ENCODE data around the gene NPC1.
"Not testable (repeated sequence)": the region's sequence is repeated elsewhere in the genome, so short reads cannot be mapped to it uniquely, and the experiment has no call there.

The NPC1 gene

GRCh38 chr18:23580677-23581367 is 5.5 kb downstream of the NPC1 start:
- H3K79me2 ChIP-seq (ENCODE audit: control insufficient read depth, low read length): peaks cover 73% of the 10 kb centered on the region
- no peak overlapping the region for H3K4me2 ChIP-seq (ENCODE audit: low read length)
- H3K4me3 ChIP-seq (ENCODE audit: low read length): no peak overlapping the region
- H3F3A ChIP-seq (ENCODE audit: control insufficient read depth, insufficient read depth): no peaks in the 10 kb centered on the region
- H3K4me1 ChIP-seq (ENCODE audit: control insufficient read depth, low read length): peaks cover 27% of the 10 kb centered on the region
- no peak overlapping the region for H3K27ac ChIP-seq (ENCODE audit: low read depth, low read length)
- TF ChIP-seq, protein P1, sequence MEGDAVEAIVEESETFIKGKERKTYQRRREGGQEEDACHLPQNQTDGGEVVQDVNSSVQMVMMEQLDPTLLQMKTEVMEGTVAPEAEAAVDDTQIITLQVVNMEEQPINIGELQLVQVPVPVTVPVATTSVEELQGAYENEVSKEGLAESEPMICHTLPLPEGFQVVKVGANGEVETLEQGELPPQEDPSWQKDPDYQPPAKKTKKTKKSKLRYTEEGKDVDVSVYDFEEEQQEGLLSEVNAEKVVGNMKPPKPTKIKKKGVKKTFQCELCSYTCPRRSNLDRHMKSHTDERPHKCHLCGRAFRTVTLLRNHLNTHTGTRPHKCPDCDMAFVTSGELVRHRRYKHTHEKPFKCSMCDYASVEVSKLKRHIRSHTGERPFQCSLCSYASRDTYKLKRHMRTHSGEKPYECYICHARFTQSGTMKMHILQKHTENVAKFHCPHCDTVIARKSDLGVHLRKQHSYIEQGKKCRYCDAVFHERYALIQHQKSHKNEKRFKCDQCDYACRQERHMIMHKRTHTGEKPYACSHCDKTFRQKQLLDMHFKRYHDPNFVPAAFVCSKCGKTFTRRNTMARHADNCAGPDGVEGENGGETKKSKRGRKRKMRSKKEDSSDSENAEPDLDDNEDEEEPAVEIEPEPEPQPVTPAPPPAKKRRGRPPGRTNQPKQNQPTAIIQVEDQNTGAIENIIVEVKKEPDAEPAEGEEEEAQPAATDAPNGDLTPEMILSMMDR (IDR thresholded peaks at IDR 0.05; ENCODE audit: low read depth, low read length, poor library complexity, severe bottlenecking): no peak
- TF ChIP-seq EZH2phosphoT487 (IDR thresholded peaks at IDR 0.05; ENCODE audit: borderline replicate concordance, low read length): no peak
- H3K9me2 ChIP-seq (replicated peaks; ENCODE audit: control insufficient read depth, low read length): no peaks in the 10 kb centered on the region
- peaks cover 18% of the 10 kb centered on the region for H3K36me3 ChIP-seq (ENCODE audit: control insufficient read depth, low read length)
- H4K20me1 ChIP-seq (ENCODE audit: control insufficient read depth, insufficient read depth, low read depth, low read length): no peaks in the 10 kb centered on the region; the same call in 1 of the 2 replicates
- no peaks in the 10 kb centered on the region for H3K9me3 ChIP-seq (ENCODE audit: control insufficient read depth, insufficient read depth, low read length)
- no peaks in the 10 kb centered on the region for H3K27me3 ChIP-seq (ENCODE audit: control insufficient read depth, low read length)

GRCh38 chr18:23578891-23579653 is 7.2 kb downstream of the NPC1 start:
- Histone ChIP-seq H3K4me2 (ENCODE audit: low read length) (no peak overlapping the region), H4K20me1 (ENCODE audit: control insufficient read depth, insufficient read depth, low read depth, low read length) (no peaks in the 10 kb centered on the region), H3K9me3 (ENCODE audit: control insufficient read depth, insufficient read depth, low read length) (no peaks in the 10 kb centered on the region), H3K27me3 (ENCODE audit: control insufficient read depth, low read length) (no peaks in the 10 kb centered on the region), H3K79me2 (ENCODE audit: control insufficient read depth, low read length) (peaks cover 69% of the 10 kb centered on the region), H3F3A (ENCODE audit: control insufficient read depth, insufficient read depth) (peaks cover 5% of the 10 kb centered on the region; the same call in 1 of the 2 replicates), H3K9me2 (replicated peaks; ENCODE audit: control insufficient read depth, low read length) (no peaks in the 10 kb centered on the region), H3K27ac (ENCODE audit: low read depth, low read length) (no peak overlapping the region), H3K36me3 (ENCODE audit: control insufficient read depth, low read length) (peaks cover 31% of the 10 kb centered on the region), H3K4me1 (ENCODE audit: control insufficient read depth, low read length) (peaks cover 27% of the 10 kb centered on the region), H3K4me3 (ENCODE audit: low read length) (no peak overlapping the region)
- no peak for TF ChIP-seq EZH2phosphoT487 (IDR thresholded peaks at IDR 0.05; ENCODE audit: borderline replicate concordance, low read length)
- TF ChIP-seq, protein P1 (IDR thresholded peaks at IDR 0.05; ENCODE audit: low read depth, low read length, poor library complexity, severe bottlenecking): no peak

DNA sequence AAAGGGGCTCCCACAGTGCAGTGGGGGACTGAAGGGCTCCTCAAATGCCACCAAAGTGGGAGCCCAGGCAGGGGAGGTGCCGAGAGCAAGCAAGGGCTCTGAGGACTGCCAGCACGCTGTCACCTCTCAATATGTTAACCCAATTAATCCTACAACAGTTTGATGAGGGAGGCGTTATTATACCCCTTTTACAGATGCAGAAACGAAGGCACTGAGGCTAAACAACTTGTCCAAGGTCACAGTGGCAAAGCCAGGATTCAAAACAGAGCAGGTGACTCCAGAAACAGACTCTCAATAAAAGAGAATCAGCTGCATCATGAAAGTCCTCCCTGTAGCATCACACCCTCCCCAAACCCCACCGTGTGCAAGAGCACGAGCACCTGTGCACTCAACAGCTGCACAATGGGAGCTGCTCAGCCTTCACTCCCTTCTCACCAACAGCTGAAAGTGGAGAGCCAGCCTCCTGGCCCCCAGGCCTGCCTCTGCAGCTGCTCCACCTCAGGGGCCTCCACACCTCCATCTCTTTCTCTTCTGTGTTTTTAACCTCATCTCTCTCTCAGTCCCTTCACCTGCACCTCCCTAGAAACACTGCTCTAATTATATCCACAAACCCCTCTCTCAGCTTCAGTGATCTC is 8.1 kb downstream of the NPC1 start:
- Histone ChIP-seq H3K36me3 (ENCODE audit: control insufficient read depth, low read length) (peaks cover 30% of the 10 kb centered on the region), H3F3A (ENCODE audit: control insufficient read depth, insufficient read depth) (peaks cover 5% of the 10 kb centered on the region; the same call in 1 of the 2 replicates), H3K4me1 (ENCODE audit: control insufficient read depth, low read length) (peaks cover 33% of the 10 kb centered on the region), H3K27ac (ENCODE audit: low read depth, low read length) (no peak overlapping the region), H3K27me3 (ENCODE audit: control insufficient read depth, low read length) (no peaks in the 10 kb centered on the region), H3K4me3 (ENCODE audit: low read length) (no peak overlapping the region), H4K20me1 (ENCODE audit: control insufficient read depth, insufficient read depth, low read depth, low read length) (no peaks in the 10 kb centered on the region), H3K4me2 (ENCODE audit: low read length) (no peak overlapping the region), H3K9me3 (ENCODE audit: control insufficient read depth, insufficient read depth, low read length) (no peaks in the 10 kb centered on the region), H3K79me2 (ENCODE audit: control insufficient read depth, low read length) (peaks cover 64% of the 10 kb centered on the region), H3K9me2 (replicated peaks; ENCODE audit: control insufficient read depth, low read length) (no peaks in the 10 kb centered on the region)
- TF ChIP-seq, protein P1 (IDR thresholded peaks at IDR 0.05; ENCODE audit: low read depth, low read length, poor library complexity, severe bottlenecking): no peak
- TF ChIP-seq EZH2phosphoT487 (IDR thresholded peaks at IDR 0.05; ENCODE audit: borderline replicate concordance, low read length): no peak

DNA sequence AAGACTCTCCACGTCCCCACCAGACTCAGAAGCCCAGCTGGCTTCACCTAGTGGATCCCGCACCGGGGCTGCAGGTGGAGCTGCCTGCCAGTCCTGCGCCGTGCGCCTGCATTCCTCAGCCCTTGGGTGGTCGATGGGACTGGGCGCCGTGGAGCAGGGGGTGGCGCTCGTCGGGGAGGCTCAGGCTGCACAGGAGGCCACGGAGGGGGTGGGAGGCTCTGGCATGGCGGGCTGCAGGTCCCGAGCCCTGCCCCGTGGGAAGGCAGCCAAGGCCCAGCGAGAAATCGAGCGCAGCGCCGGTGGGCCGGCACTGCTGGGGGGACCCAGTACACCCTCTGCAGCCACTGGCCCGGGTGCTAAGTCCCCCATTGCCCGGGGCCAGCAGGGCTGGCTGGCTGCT is 8.8 kb downstream of the NPC1 start:
- H3K27me3 ChIP-seq (ENCODE audit: control insufficient read depth, low read length); H3K27ac ChIP-seq (ENCODE audit: low read depth, low read length); H3K9me2 ChIP-seq (replicated peaks; ENCODE audit: control insufficient read depth, low read length); H3K9me3 ChIP-seq (ENCODE audit: control insufficient read depth, insufficient read depth, low read length); H3K4me3 ChIP-seq (ENCODE audit: low read length); H3K4me2 ChIP-seq (ENCODE audit: low read length); H4K20me1 ChIP-seq (ENCODE audit: control insufficient read depth, insufficient read depth, low read depth, low read length); H3F3A ChIP-seq (ENCODE audit: control insufficient read depth, insufficient read depth): not testable (repeated sequence)
- Histone ChIP-seq H3K79me2 (ENCODE audit: control insufficient read depth, low read length) (peaks cover 57% of the 10 kb centered on the region), H3K4me1 (ENCODE audit: control insufficient read depth, low read length) (peaks cover 33% of the 10 kb centered on the region), H3K36me3 (ENCODE audit: control insufficient read depth, low read length) (peaks cover 36% of the 10 kb centered on the region)
